Right cardiac atrium (tissue), 5 donors: ENCODE measurements around the gene CSAD. TPM values are rescaled to one million over a fixed set of nuclear protein-coding genes. Genes with fewer than 3 reads are reported as not detected.

ENCODE experiments used
- ATAC-seq, 2 donors: fragments of 200-7000 bp; cut with Tn5 transposase; one replicate each; pipeline versions ENCODE4 v1.8.0 to v1.9.1; 2020; ENCODE audit warnings: moderate library complexity in 2 of 2, mild to moderate bottlenecking in 1 of 2
- DNase-seq, 3 donors: peaks; one replicate each; pipeline ENCODE4 v3.0.0-alpha.2; 2020
- H3K27ac ChIP-seq: one replicate; pipeline ENCODE4 v1.5.1; 2013; ENCODE audit warnings: mild to moderate bottlenecking, low read length, control low read depth, moderate library complexity
- H3K27me3 ChIP-seq: one replicate; pipeline ENCODE4 v1.6.1; 2013; ENCODE audit not compliant: control insufficient read depth, insufficient read depth
- H3K4me1 ChIP-seq: one replicate; pipeline ENCODE4 v1.6.1; 2013; ENCODE audit warnings: low read length; ENCODE audit not compliant: control insufficient read depth, insufficient read depth
- H3K4me3 ChIP-seq: one replicate; pipeline ENCODE4 v1.5.1; 2013; ENCODE audit warnings: low read length, control low read depth
- H3K9me3 ChIP-seq: one replicate; pipeline ENCODE4 v1.6.1; 2013; ENCODE audit warnings: low read length; ENCODE audit not compliant: control insufficient read depth
- WGBS: extraction: QIAGEN DNeasy Blood & Tissue Kit; methylation state at CpG from one replicate; pipeline ENCODE4 v1.1.7; 2013; 5-methylcytosine and 5-hydroxymethylcytosine counted together
- intact Hi-C, 4 donors: fragments of 100-400 bp; cut with DNase I; formaldehyde crosslinking; loops; one replicate each; pipeline versions ENCODE4 v1.11.0 to v1.14.0; 2022 to 2023
- polyA plus RNA-seq: library from polyadenylated mRNA; stranded (reverse); fragments of 200-250 nt; gene quantifications from one replicate; pipeline ENCODE4 v1.2.3, GENCODE V29; 2013
- total RNA-seq, 4 donors: library from RNA; stranded (reverse); fragmentation: NEBNext Ultra II Directional; extraction: Animal tissue kit (Norgen Biotek cat#: 25700); gene quantifications; one replicate each; pipeline ENCODE4 v1.2.1, GENCODE V29; 2021
- donor health status: healthy with polysubstance abuse.
- donor health status: DM: no; HTN: yes; CAD: no.
- donor health status: DM: no; HTN: no; CAD: no.
- donor health status: DM: no; HTN: yes; CAD: no; lungs with severe emphysema.
- donor health status: DM: yes; HTN: yes; CAD: no.

CSAD gene
- total and polyA plus RNA-seq, 5 donors = 10.3 to 16.2 (median 12.5) TPM

DNA sequence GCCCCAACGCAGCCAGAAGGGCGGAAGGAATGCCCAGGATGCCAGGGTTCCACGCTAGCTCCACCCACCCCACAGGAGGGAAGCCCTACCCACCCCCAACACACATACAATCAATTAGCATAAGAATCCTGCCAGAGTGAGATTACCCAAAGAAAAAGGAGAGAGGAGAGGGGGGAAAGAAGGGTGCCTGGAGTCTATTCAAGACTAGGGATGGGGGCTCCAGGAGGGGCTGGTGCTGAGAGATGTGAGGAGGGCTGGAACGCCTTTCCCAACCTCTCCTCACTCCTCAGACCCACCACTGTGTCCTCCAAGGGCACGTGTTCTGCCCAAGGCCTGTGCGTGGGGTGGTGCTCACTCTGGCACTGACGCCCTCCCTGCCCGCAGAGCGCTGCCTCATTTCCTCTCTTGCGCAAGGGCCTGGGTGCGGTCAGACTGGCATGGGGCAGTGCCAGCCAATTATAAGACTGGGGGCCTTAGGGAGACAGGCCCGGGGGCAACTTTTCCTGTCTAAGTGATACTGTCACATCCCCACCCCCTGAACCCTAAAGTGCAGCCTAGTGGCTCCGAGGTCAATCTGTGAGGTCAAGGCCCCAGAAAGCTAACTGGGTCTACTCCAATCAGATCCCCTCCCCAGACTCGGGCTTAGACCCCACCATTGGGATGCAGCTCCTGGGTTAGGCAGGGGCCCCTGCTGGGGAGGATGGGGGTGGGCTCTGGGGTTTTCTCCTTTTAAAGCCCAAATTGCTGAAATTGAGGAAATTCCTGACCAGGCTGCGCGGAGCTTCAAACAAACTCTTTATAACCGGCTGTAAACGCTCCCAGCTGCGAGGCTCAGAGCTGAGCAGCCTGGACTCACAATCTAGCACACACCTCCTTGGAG lies 36.6 kb upstream of the CSAD start:
- peaks cover 10% of the 10 kb centered on the region for H3K4me1 ChIP-seq
- DNase-seq = peak; percentile 60 to 80 (median 79)
- intact Hi-C loops = loop anchor here in 1 of 4 donors (5.0 kb wide), 1 partner anchor 35 kb away; a partner anchor contains a TSS

DNA sequence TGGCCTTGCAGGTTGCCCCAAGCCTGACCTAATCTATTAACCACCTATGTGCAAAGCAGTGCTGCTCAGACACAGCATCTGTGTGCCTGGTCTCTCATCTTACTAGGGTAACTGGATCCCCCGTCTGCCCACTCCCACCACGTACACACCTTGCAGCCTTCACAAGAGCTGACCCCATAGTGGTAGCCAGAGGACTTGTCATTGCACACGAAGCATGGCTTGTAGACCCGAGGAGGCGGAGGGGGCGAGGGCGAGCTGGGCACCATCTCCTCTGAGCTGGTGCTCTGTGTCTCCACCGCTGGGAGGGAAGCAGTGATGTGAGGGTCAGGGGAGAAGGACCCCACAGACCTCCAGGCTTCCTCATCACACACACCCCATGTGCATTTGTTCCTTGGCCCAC lies 34.8 kb upstream of the CSAD start:
- DNase-seq (peak in 1 of 3 donors; percentile 39), ATAC-seq (no peak)
- no peaks in the 10 kb centered on the region for H3K27me3 ChIP-seq
- WGBS = 86% methylated on average over 8 of the region's 8 CpGs
- H3K4me3 ChIP-seq = no peak overlapping the region
- no peaks in the 10 kb centered on the region for H3K9me3 ChIP-seq
- peak overlapping the region; percentile 57 for H3K27ac ChIP-seq
- intact Hi-C loops = loop anchor here in 1 of 4 donors (5.0 kb wide), 1 partner anchor 37 kb away; a partner anchor contains a TSS
- peaks cover 10% of the 10 kb centered on the region for H3K4me1 ChIP-seq

More for the DNA sequence above, 36.6 kb upstream of the CSAD start:
- Histone ChIP-seq H3K27ac (peak overlapping the region; percentile 77), H3K9me3 (no peaks in the 10 kb centered on the region), H3K4me3 (no peak overlapping the region), H3K27me3 (no peaks in the 10 kb centered on the region)
- ATAC-seq = no peak
- WGBS = 53% methylated on average over 19 of the region's 19 CpGs

DNA sequence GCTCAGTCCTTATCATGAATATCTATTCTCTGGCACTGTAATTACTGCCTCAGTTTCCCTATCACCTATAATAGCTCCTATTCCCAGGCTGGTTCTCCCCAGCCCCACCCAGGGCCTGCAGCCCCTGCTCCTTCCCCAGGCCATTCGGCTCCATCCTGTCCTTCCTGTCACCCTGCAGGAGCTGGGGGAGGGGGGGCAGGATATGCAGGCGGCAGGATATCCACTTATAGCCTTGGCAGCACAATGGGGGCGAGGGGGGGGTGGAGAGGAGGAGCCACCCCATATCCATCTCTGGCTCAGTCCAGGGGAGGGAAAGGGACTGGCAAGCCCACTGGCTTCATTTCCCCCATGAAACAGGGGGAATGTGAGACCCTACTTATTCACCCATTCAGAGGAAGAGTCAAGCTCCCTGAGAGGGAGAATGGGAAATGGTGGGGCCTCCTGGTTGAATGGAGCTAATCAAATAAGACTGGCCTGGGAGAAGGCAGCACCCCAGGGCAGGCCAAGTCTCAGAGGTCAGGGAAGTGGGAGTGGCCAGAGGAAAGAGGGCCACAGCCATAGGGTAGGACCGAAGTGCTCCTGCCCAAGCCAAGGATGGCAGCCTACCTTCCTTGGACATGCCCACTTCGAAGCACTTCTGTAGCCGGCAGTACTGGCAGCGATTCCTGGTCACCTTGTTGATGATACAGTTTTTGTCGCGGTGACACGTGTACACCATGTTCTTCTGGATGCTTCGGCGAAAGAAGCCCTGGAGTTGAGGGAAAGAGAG lies 34.1 kb upstream of the CSAD start:
- WGBS = 52% methylated on average over 12 of the region's 12 CpGs
- ATAC-seq = peak; percentile 56 to 74
- H3K4me3 ChIP-seq = no peak overlapping the region
- intact Hi-C loops = loop anchor here in 3 of 4 donors (5.0 kb wide), 2 partner anchors 37 to 72 kb away; a partner anchor contains a TSS
- peak; percentile 78 to 92 (median 91) for DNase-seq
- H3K27me3 ChIP-seq = no peaks in the 10 kb centered on the region
- H3K4me1 ChIP-seq = peaks cover 10% of the 10 kb centered on the region
- H3K9me3 ChIP-seq = no peaks in the 10 kb centered on the region
- peak overlapping the region; percentile 57 for H3K27ac ChIP-seq

DNA sequence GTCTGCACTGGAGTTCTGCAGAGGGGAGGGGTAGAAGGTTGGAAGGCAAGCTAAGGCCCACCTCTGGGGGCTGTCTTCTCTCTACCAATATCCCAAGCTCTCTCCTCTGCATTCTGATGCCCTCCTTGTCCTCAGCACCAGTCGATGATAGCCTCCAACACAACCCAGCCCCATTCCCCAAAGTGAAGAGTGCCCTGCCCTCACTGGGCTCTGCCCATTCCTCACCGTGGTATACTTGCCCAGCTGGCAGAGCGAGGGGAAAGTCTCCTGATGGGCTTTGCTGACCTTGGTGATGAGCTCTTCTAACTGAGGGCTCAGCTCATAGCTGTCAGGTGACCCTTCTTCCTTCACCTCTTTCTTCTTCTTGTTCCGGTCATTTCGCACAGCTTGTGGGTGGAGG lies 33.5 kb upstream of the CSAD start:
- H3K27me3 ChIP-seq = no peaks in the 10 kb centered on the region
- 61% methylated on average over 5 of the region's 5 CpGs for WGBS
- DNase-seq (no peak), ATAC-seq (no peak)
- H3K9me3 ChIP-seq = no peaks in the 10 kb centered on the region
- peaks cover 10% of the 10 kb centered on the region for H3K4me1 ChIP-seq
- H3K4me3 ChIP-seq = peak overlapping the region; percentile 1
- H3K27ac ChIP-seq = peak overlapping the region; percentile 80
- intact Hi-C loops = loop anchor here in 2 of 4 donors (5.0 kb wide), 2 partner anchors 38 to 73 kb away; a partner anchor contains a TSS

DNA sequence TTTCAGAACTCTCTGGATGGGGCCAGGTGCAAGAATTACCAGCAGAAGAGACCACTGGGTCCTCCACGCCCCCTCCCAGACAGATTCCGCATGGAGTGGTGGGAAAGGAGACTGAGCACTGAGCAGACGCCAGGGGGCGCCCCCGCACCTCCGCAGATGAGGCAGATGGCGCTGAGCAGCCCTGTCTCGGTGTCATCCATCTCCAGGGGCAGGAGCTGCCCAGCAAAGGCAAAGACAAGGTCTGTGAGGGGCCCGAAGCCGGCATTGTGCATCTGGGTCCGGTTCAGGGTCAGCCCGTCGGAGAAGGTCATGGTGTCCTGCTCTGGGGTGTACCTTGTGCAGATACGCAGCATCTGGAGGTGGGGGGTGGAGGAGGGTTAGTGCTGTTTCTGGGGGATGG lies 32.6 kb upstream of the CSAD start:
- intact Hi-C loops = loop anchor here (2.0 to 5.0 kb wide), 4 partner anchors 39 to 75 kb away; a partner anchor contains a TSS
- peaks cover 17% of the 10 kb centered on the region for H3K4me1 ChIP-seq
- whole genome bisulfite sequencing = 8% methylated on average over 14 of the region's 14 CpGs
- H3K27ac ChIP-seq = peak overlapping the region; percentile 80
- H3K27me3 ChIP-seq = no peaks in the 10 kb centered on the region
- DNase-seq (peak; percentile 87 to 94 (median 94)), ATAC-seq (peak; percentile 69 to 78)
- H3K4me3 ChIP-seq = no peak overlapping the region
- no peaks in the 10 kb centered on the region for H3K9me3 ChIP-seq

DNA sequence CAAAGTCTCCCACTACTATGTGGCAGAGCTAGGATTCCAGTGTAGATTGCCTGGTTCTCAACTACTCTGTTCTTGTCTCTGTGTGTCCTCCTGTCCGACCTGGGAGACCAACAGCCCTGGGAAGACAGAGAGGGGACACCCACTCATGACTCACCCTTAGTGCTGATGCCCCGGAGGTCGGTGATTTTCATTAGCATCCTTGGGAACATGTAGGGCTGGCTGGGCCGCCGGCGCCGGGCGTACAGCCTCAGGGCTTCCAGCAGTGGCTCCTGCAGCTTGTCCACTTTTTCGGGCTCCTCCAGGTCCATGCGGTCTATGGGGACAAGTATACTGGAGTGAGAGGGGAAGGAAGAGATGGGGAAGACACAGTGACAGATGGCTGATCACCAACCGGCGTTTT lies 32.2 kb upstream of the CSAD start:
- intact Hi-C loops = loop anchor here (2.0 to 5.0 kb wide), 4 partner anchors 39 to 76 kb away; a partner anchor contains a TSS
- Histone ChIP-seq H3K27ac (no peak overlapping the region), H3K9me3 (no peaks in the 10 kb centered on the region), H3K27me3 (no peaks in the 10 kb centered on the region), H3K4me3 (no peak overlapping the region), H3K4me1 (peaks cover 17% of the 10 kb centered on the region)
- DNase-seq (peak in 1 of 3 donors; percentile 41), ATAC-seq (no peak)
- 52% methylated on average over 12 of the region's 12 CpGs for WGBS

DNA sequence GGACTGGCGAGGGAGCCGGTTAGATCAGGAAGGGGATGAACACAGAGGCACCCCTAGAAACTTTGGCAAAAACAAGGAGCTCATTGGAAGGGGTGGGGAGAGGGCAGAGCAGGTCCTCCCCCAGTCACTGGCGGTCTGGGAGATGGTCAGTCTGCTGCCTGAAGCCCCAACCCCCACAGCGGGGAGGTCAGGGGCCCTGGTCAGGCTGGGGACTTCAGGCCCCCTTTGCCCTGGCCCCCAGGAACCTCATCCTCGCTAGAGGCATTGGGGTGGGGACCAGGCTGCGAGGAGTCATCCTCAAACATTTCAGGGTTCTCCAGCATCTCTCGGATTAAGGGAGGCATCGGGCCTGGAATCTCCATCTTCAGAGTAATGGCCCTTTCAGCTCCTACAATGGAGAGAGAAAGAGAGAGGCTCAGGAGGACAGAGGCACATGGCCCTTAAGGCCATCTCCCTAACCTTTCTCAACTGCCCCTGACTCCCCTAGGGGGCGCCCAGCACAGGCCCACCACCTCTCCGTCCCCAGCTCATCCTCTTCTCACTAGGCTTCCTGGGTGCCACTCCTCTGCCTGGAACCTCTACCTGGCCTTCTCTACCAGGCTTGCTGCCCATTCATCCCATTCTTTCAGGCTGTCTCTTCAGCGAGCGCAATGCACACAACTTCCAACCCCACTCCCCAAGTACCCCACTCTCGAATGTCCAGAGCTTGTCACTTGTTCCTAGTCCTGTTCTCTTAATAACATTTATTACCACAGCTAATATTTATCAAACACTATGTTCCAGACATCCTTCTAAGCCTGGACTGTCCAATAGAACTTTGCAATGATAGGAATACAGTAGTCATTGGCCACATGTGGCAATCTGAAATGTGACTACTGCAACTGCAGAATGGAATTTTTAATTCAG lies 31.0 kb upstream of the CSAD start:
- no peaks in the 10 kb centered on the region for H3K27me3 ChIP-seq
- no peaks in the 10 kb centered on the region for H3K9me3 ChIP-seq
- DNase-seq (peak in 1 of 3 donors; percentile 33), ATAC-seq (no peak)
- 84% methylated on average over 13 of the region's 13 CpGs for WGBS
- intact Hi-C loops = loop anchor here (2.0 to 5.0 kb wide), 4 partner anchors 41 to 77 kb away; a partner anchor contains a TSS
- H3K4me3 ChIP-seq = no peak overlapping the region
- peaks cover 17% of the 10 kb centered on the region for H3K4me1 ChIP-seq
- H3K27ac ChIP-seq = no peak overlapping the region

DNA sequence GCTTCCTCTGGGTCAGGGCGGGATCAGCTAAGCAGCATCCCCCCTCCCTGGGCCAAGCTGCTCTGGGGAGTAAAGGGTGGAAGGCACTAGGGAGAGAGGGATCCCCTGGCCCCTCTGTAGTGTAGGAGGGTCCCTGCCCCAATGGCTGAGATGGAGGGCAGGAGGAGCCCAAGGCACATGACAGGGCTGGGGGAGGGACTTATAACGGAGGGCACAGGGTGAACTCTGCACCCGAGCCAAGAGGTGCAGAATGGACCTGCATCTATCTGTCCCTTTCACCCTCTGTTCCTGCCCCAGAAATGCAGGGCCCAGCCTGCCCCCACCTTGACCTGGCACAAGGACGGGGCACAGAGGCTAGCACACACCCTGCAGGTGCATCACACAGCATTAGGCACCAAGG lies 30.1 kb upstream of the CSAD start:
- Histone ChIP-seq H3K4me1 (peaks cover 14% of the 10 kb centered on the region), H3K4me3 (no peak overlapping the region), H3K27me3 (no peaks in the 10 kb centered on the region), H3K9me3 (no peaks in the 10 kb centered on the region), H3K27ac (no peak overlapping the region)
- intact Hi-C loops = loop anchor here in 2 of 4 donors (5.0 kb wide), 2 partner anchors 41 to 76 kb away; a partner anchor contains a TSS
- DNase-seq (peak in 1 of 3 donors; percentile 24), ATAC-seq (no peak)
- WGBS = 81% methylated on average over 4 of the region's 4 CpGs

DNA sequence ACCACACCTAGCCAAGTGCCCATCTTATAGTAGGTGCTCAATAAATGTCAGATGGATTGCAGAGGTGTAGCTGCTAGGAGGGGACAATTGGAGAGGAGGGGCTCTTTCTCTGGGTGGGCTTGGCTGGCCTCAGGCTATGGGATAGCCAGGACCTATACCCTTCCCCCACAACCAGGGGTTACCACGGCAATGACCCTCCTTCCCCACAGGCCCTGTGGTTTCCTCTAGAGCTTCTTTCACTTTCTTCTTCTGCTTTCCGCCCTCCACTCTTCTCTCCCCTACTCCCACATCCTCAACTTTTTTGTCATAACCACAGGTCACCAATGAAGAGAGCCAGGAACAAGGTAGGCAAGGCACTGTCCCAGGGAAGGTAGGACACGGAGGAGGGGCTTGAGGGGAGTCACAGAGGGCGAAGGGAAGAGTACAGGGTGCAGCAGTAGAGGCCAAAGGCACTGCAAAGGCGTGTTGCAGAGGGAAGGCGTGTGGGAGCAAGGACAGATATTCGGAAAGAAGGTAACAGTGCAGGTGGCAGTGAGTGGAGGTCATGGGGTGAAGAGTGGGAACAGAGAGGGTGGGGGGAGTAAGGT lies 28.2 kb upstream of the CSAD start:
- Histone ChIP-seq H3K27me3 (no peaks in the 10 kb centered on the region), H3K27ac (no peak overlapping the region), H3K4me3 (no peak overlapping the region), H3K4me1 (peaks cover 7% of the 10 kb centered on the region), H3K9me3 (no peaks in the 10 kb centered on the region)
- peak in 1 of 2 donors; percentile 6 for ATAC-seq
- intact Hi-C loops = no loop called here
- WGBS = 60% methylated on average over 7 of the region's 7 CpGs
- no peak for DNase-seq

DNA sequence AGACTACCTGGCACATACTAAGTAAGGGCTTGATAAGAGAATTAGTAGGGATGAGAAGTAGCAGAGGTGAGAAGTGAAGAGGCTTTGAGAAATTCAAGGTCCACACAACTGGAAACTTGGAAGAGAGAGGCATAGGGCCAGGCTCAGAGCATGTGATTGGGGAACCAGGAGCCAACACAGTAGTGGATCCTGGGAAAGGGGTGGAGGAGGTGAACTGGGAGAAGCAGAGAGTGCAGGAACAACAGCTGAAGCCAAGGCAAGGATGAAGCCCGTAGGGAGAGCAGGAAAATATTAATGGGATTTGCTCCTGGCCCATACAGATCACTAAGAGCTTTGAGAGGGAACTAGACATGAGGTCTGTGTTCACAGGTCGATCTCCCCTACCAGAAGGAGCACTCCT lies 27.7 kb upstream of the CSAD start:
- no peaks in the 10 kb centered on the region for H3K27me3 ChIP-seq
- H3K27ac ChIP-seq = no peak overlapping the region
- no peaks in the 10 kb centered on the region for H3K9me3 ChIP-seq
- H3K4me3 ChIP-seq = no peak overlapping the region
- DNase-seq = no peak
- intact Hi-C loops = no loop called here
- H3K4me1 ChIP-seq = peaks cover 7% of the 10 kb centered on the region
- ATAC-seq = peak in 1 of 2 donors; percentile 34
- 56% methylated on average over 2 of the region's 2 CpGs for WGBS
